HG03039 (cell line): ENCODE measurements around the gene ZNF324B.
A peak's percentile ranks its signal among the peaks of the same experiment; 100 is the strongest.
"Not testable (repeated sequence)": the region's sequence is repeated elsewhere in the genome, so short reads cannot be mapped to it uniquely, and the experiment has no call there.

ENCODE experiments used
- ATAC-seq: cut with Tn5 transposase; IDR thresholded peaks from one replicate; pipeline ENCODE4 v1.9.1; 2021; ENCODE audit warnings: mild to moderate bottlenecking, moderate library complexity; ENCODE audit not compliant: unreplicated experiment

Gene ZNF324B

DNA sequence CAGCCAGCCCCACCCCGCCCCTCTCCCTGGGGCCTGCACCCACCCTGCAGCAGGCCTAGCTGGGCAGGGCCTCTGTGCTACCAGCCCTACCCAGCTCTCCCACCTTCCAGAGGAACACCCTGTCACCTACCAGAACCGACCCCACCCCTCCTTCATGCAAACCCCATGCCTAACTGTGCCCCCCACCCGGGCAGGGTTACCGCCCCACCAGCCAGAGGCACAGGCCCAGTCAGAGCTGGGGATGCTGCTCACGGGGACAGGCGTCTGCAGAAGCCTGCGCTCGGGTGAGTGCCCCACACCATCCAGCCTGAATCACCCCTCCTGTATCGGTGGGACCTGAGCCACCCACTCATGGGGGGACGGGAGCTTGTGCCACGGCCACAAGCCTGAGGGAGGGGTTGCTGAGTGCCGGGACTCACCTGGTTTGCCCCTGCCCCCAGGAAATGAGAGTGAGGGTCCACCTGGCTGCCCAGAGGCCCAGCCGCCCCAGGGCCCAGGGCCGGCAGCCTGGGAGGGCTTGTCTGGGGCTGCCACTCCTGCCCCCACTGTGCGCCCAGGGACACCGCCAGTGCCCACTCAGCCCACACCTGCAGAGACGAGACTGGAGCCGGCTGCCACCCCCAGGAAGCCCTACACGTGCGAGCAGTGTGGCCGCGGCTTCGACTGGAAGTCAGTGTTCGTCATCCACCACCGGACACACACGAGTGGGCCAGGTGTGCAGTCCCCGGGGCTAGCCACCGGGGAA lies 28.5 kb downstream of the ZNF324B start:
- ATAC-seq = no peak

DNA sequence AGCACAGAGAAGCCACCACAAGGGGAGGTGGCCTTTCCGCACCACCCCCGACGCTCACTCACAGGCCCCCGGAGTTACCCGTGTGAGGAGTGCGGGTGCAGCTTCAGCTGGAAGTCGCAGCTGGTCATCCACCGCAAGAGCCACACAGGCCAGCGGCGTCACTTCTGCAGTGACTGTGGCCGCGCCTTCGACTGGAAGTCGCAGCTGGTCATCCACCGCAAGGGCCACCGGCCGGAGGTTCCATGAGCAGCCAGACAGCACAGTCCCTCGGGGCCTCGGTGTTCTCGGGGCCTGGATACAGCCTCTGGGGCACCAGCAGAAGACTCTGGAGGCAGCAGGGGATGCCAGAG lies 29.0 kb downstream of the ZNF324B start:
- ATAC-seq = no peak

DNA sequence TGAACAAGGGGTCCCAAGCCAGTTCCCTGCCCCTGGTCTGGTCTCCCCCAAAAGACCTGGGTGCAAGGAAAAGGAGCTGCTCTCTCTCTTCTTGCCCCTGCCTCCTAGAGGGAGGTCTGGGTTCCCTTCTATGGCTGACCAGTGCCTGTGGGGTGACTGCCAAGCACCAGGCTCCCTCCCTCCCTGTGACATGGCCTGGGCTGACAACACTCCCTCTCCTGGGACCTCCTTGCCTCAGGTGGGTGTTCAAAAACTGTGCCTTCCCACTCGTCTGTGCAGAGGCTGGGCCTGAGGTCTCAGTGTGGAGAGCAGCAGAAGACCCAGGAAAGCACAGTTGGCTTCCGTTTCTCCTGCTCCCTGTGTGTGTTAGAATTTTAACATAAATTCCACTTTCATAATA lies 29.4 kb downstream of the ZNF324B start:
- ATAC-seq = no peak

DNA sequence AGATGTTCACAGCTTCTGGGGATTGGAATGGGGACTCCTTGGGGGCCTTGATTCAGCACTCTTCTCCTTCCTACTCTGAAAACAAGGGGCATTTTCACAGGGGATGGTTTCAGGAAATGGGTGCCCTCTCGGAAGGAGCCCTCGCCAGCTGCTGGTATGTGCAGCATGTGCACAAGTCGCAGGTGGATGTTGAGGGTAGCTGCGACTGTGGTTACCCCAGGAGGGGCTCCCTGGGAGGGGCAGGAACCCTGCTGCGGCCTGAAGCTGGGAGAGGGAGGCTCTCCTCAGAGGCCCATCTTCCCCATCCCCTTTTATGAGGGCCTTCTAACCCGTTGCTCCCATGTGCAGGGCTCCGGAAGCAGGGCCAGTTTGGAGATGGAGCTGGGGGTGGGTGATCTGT lies 30.9 kb downstream of the ZNF324B start:
- no peak for ATAC-seq

DNA sequence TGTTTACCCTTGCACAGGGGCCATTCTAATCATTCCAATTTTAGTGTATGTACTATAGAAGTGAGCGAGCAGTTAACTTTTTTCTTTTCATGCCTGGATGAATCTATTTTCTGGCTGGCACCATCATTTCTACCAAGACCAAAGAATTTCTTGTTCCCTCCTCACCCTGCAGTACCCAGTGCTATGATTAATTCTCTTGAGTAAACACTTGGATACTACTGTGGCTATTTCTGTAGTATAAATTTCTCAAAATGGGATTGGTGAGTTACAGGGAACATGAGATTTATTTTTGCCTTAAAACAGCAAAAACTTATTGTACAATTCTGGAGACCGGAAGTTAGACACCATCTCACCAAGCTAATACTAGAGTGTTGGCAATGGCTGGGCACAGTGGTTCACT lies 32.4 kb downstream of the ZNF324B start:
- ATAC-seq = no peak

DNA sequence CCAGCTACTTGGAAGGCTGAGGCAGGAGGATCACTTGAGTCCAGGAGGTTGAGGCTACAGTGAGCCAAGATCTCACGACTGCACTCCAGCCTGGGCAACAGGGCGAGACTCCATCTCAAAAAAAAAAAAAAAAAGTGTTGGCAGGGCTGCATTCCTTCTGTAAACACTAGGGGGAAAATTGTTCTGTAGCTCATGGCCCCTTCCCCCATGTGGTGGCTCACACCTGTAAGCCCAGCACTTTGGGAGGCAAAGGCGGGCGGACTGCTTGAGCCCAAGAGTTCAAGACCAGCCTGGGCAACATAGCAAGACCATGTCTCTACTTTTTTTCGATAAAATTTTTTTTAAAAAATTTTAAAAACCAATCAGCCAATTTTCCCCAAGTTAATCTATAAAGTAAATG lies 32.9 kb downstream of the ZNF324B start:
- not testable (repeated sequence) for ATAC-seq

DNA sequence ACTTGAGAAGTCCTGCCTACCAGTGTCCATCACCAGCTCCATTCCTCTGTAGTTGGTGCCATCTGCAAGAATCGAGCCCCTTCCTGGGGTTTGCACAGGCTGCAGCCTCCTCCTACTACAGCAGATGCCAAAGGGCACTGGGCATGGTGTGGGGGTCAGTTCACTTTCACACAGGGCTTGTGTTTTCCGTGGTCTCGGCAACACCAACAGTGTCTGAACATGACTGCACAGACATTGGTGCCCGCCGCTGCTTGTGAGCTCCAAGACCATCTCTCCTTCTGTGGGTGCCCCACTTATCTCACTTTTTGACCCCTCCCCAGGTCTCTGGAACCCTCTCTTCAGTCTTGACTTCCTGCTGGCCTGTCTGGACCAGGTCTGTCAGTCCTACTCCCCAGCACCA lies 40.0 kb downstream of the ZNF324B start:
- no peak for ATAC-seq

DNA sequence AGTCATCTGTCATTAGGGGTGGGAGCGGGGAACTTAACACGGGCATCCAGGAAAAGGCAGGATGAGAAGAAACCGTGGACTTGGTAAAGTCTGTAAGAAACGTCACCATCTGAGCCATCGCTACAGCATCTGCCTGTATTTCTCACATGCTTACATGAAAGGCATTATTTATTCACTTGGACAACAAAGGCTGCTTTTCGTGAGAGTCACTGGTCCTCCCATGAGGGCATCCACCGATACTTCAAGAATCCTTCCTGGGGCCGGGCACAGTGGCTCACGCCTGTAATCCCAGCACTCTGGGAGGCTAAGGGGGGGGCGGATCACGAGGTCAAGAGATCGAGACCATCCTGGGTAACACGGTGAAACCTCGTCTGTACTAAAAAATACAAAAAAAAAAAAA lies 40.8 kb downstream of the ZNF324B start:
- ATAC-seq = no peak

DNA sequence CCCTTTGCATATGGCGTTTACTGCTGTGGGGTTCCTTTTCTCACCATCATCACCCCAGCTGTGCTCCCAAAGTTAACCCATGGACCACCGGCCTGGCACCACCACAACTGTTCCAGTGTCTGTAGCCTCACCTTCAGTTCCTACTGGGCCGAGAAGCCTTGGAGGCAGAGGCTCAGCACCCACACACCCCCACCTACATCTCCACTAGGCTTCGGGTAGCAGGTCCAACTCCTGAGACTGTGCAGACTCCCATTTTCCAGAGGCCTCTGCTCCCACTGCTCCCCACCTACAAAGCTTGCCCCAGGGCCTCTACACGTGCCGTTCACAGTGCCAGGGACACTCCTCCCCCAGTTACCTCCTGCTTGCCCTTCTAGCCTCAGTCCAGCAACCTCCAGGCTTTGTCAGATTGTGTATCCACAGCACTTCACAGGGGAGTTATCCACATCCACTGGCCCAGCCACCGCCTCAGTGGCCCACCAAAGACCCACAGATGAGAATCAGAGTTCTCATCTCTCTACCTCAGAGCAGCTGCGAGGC lies 46.3 kb downstream of the ZNF324B start:
- ATAC-seq = no peak

DNA sequence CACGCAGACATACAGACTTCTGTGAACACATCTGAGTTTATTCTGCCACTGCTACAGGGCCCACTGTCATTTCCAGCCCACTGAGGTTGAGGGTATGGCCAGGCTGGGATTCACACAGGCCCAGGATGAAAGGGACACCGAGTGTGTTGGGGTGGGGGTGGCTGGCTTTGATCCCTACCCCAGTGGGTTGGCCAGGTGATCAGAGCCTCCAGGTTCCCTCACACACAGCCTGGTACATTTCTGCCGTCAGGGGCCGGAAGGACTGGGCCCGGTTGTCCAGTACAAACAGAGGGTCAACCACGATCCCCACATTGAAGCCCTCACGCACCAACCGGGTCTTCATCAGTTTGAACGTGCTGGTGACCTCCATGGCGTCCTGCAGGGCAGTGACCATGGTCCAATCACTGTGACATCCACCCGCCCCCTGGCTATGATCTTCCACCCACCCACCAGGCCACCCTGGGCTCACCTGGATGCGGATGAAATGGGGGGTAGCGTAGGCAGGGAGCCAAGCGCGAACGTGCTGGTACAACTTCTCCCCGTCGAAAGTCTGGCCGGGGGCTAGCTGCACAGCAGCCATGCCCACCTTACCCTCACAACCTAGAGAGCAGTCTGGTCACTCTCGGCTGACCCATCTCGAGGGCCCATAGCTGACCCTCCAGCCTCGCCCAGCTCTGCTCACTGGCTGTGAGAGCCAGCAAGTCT lies 47.0 kb downstream of the ZNF324B start:
- peak; percentile 6 for ATAC-seq

DNA sequence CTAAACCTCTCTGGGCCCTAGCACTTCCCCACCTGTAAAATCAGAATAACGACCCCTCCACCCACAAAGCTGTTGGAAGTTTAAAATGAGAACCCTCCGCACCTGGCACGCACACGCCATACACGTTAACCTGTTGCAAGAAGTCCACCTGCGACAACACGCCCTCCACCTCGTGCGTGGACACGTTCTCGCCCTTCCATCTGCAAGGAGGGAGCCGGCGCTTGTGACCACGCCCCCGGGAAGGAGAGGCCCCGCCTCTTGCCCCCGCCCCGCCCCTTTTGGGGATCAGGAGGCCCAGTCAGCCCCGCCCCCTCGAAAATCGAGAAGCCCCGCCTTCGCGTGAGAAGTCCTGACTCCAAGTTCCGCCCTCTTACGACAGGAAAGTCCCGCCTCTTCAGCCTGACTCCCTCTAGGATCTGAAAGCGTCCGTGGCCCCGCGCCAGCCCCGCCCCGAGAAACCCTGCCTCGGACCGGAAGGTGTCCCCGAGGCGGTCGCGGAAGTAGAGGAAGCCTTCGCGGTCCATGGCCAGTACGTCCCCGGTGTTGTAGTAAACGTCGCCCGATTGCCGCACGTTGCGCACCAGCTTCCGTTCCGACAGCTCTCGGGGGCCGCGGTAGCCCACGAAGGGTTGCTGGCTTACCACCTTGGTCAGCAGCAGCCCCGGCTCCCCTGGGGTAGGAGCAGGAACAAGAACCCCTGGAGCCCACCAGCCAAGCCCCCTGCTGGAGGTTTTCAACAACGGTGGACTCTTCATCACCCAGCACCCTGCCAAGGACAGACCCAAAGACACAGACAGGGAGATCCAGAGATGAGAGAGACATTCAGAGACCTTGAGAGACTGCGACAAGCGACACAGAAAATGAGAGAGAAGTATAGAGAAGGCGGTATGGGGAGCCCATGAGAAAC lies 47.9 kb downstream of the ZNF324B start:
- peak; percentile 91 for ATAC-seq

DNA sequence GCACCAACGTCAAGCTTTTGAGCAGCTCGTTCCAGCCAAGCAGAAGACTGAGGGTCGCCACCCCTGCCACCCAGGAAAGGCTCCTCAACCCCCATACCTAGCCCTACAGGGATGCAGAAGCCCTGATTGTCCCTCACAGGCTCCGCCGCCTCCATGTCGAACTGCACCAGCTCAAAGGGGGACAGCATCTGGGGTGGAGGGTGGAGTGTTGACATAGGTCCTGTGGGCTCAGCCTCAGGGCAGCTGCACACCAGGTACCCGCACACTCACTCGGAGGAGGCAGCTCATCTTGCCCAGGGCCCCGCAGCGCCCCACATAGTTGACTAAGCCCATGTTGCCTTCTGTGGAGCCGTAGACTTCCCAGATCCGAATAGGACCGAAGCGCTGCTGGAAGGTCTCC lies 48.8 kb downstream of the ZNF324B start:
- ATAC-seq = no peak
